ENCODE data around the gene P3H3. TPM values are rescaled to one million over a fixed set of nuclear protein-coding genes. Genes with fewer than 3 reads are reported as not detected.

P3H3 gene
- total RNA-seq, 1 donor = 53.9 TPM

- peak overlapping the region; percentile 65 for H3K4me3 ChIP-seq (ENCODE audit: low read depth, low read length)
- no peak for TF ChIP-seq CTCF (IDR thresholded peaks at IDR 0.05; ENCODE audit: insufficient read depth, low read length)
- DNase-seq (ENCODE audit: low read depth) = no peak
These were observed 5.6 kb upstream of the P3H3 start for GRCh38 chr12:6822426-6823135.

- no peak for DNase-seq (ENCODE audit: low read depth)
- no peak for TF ChIP-seq CTCF (IDR thresholded peaks at IDR 0.05; ENCODE audit: insufficient read depth, low read length)
- no peak overlapping the region for H3K4me3 ChIP-seq (ENCODE audit: low read depth, low read length)
These were observed 4.8 kb upstream of the P3H3 start for GRCh38 chr12:6823182-6824084.

GRCh38 chr12:6824085-6824775 is 4.0 kb upstream of the P3H3 start:
- no peak overlapping the region for H3K4me3 ChIP-seq (ENCODE audit: low read depth, low read length)
- DNase-seq (ENCODE audit: low read depth) = no peak
- TF ChIP-seq CTCF (IDR thresholded peaks at IDR 0.05; ENCODE audit: insufficient read depth, low read length) = no peak

GRCh38 chr12:6824901-6825381 is 3.3 kb upstream of the P3H3 start:
- peak; percentile 40 for DNase-seq (ENCODE audit: low read depth)
- TF ChIP-seq CTCF (IDR thresholded peaks at IDR 0.05; ENCODE audit: insufficient read depth, low read length) = no peak
- H3K4me3 ChIP-seq (ENCODE audit: low read depth, low read length) = peak overlapping the region; percentile 58

GRCh38 chr12:6825398-6826124 is 2.6 kb upstream of the P3H3 start:
- H3K4me3 ChIP-seq (ENCODE audit: low read depth, low read length) = peak overlapping the region; percentile 58
- DNase-seq (ENCODE audit: low read depth) = peak; percentile 84
- peak; percentile 97 for TF ChIP-seq CTCF (IDR thresholded peaks at IDR 0.05; ENCODE audit: insufficient read depth, low read length)
